ENCODE measurements around the gene NDUFA13.

The NDUFA13 gene

GRCh38 chr19:19517235-19517619, 1.2 kb downstream of the NDUFA13 start:
- Mint-ChIP-seq H3K36me3 (ENCODE audit: low read depth) (peaks cover 33% of the 10 kb centered on the region), H3K27me3 (ENCODE audit: low read depth, poor library complexity) (no peaks in the 10 kb centered on the region), H3K4me3 (peak overlapping the region; percentile 93), H3K27ac (no peak overlapping the region), H3K4me1 (peaks cover 21% of the 10 kb centered on the region), H3K9me3 (peaks cover 3% of the 10 kb centered on the region)
- no peak for TF ChIP-seq CTCF (IDR thresholded peaks at IDR 0.05)
- no peak for DNase-seq

GRCh38 chr19:19520989-19521388, 5.0 kb downstream of the NDUFA13 start:
- Mint-ChIP-seq H3K4me1 (peaks cover 40% of the 10 kb centered on the region), H3K36me3 (ENCODE audit: low read depth) (peaks cover 30% of the 10 kb centered on the region), H3K9me3 (peaks cover 3% of the 10 kb centered on the region), H3K4me3 (no peak overlapping the region), H3K27ac (no peak overlapping the region), H3K27me3 (ENCODE audit: low read depth, poor library complexity) (no peaks in the 10 kb centered on the region)
- DNase-seq = no peak
- TF ChIP-seq CTCF (IDR thresholded peaks at IDR 0.05) = no peak

- no peak for TF ChIP-seq CTCF (IDR thresholded peaks at IDR 0.05)
- Mint-ChIP-seq H3K36me3 (ENCODE audit: low read depth) (peaks cover 30% of the 10 kb centered on the region), H3K4me3 (no peak overlapping the region), H3K27me3 (ENCODE audit: low read depth, poor library complexity) (peaks cover 9% of the 10 kb centered on the region), H3K9me3 (peaks cover 3% of the 10 kb centered on the region), H3K27ac (no peak overlapping the region), H3K4me1 (peaks cover 50% of the 10 kb centered on the region)
- no peak for DNase-seq
Observed at GRCh38 chr19:19523177-19523576, 7.2 kb downstream of the NDUFA13 start.

- peaks cover 49% of the 10 kb centered on the region for H3K4me1 Mint-ChIP-seq
- H3K9me3 Mint-ChIP-seq = peaks cover 3% of the 10 kb centered on the region
- DNase-seq = no peak
- TF ChIP-seq CTCF (IDR thresholded peaks at IDR 0.05) = no peak
- peak overlapping the region; percentile 83 for H3K27ac Mint-ChIP-seq
- no peak overlapping the region for H3K4me3 Mint-ChIP-seq
- peaks cover 9% of the 10 kb centered on the region for H3K27me3 Mint-ChIP-seq (ENCODE audit: low read depth, poor library complexity)
- H3K36me3 Mint-ChIP-seq (ENCODE audit: low read depth) = peaks cover 28% of the 10 kb centered on the region
Observed at GRCh38 chr19:19524053-19524452, 8.0 kb downstream of the NDUFA13 start.

- H3K9me3 Mint-ChIP-seq = peaks cover 3% of the 10 kb centered on the region
- peaks cover 11% of the 10 kb centered on the region for H3K27me3 Mint-ChIP-seq (ENCODE audit: low read depth, poor library complexity)
- peak; percentile 37 for DNase-seq
- H3K27ac Mint-ChIP-seq = peak overlapping the region; percentile 96
- H3K4me1 Mint-ChIP-seq = peaks cover 52% of the 10 kb centered on the region
- TF ChIP-seq CTCF (IDR thresholded peaks at IDR 0.05) = no peak
- peaks cover 19% of the 10 kb centered on the region for H3K36me3 Mint-ChIP-seq (ENCODE audit: low read depth)
- peak overlapping the region; percentile 30 for H3K4me3 Mint-ChIP-seq
Observed at GRCh38 chr19:19525611-19526380, 9.8 kb downstream of the NDUFA13 start.
